Endothelial cell of umbilical vein (primary cell): ENCODE measurements around the gene MRGPRE. TPM values are rescaled to one million over a fixed set of nuclear protein-coding genes. Genes with fewer than 3 reads are reported as not detected.

ENCODE experiments used
- BruUV-seq: library from RNA; stranded (reverse); fragments of 400-500 nt; replicated peaks from 2 replicates; lab custom pipeline; 2021; lab: Mats Ljungman, UMichigan
- CTCF ChIA-PET: fragments of 300-600, 350-600 bp; sonication (Branson Sonifier 250); formaldehyde crosslinking; loops from one replicate; lab custom pipeline; 2021; ENCODE audit warnings: antibody characterized with exemption, inconsistent platforms; lab: Charles Lee
- POLR2A ChIA-PET: fragments of 300-600, 350-600 bp; sonication (Branson Sonifier 250); formaldehyde crosslinking; loops from one replicate; lab custom pipeline; 2021; ENCODE audit warnings: antibody characterized with exemption, inconsistent platforms; lab: Charles Lee
- DNase-seq: peaks from one replicate; pipeline ENCODE4 v3.0.0-alpha.2; 2011; ENCODE audit warnings: low read depth, low spot score
- FAIRE-seq: peaks from 2 replicates; lab custom pipeline; 2011; peaks lifted over from hg19 to GRCh38; lab: Jason Lieb, UNC
- H2AFZ ChIP-seq: 2 replicates; pipeline ENCODE4 v1.6.0; 2012; ENCODE audit warnings: low read depth, low read length, control low read depth, inconsistent platforms
- H3K27ac ChIP-seq: 2 replicates; pipeline ENCODE4 v1.5.1; 2011; ENCODE audit warnings: low read depth, mild to moderate bottlenecking, control low read depth, low read length, moderate library complexity; ENCODE audit not compliant: insufficient read depth
- H3K27me3 ChIP-seq, 2 experiments: 2 replicates each; pipeline versions ENCODE4 v1.6.0 to v1.6.1; 2011; ENCODE audit warnings: low read length in 2 of 2, mixed read lengths in 1 of 2; ENCODE audit not compliant: control insufficient read depth in 2 of 2, insufficient read depth in 2 of 2
- H3K36me3 ChIP-seq, 2 experiments: 2 replicates in 1 of 2; 3 replicates in 1 of 2; pipeline ENCODE4 v1.5.1; 2011; ENCODE audit warnings: low read length in 2 of 2, mild to moderate bottlenecking in 1 of 2, moderate library complexity in 1 of 2; ENCODE audit not compliant: control insufficient read depth in 2 of 2, insufficient read depth in 2 of 2; ENCODE audit errors: extremely low read depth in 1 of 2
- H3K4me1 ChIP-seq: 3 replicates; pipeline ENCODE4 v1.5.1; 2011; ENCODE audit warnings: mild to moderate bottlenecking, low read length; ENCODE audit not compliant: control insufficient read depth, insufficient read depth; ENCODE audit errors: extremely low read depth
- H3K4me2 ChIP-seq: 2 replicates; pipeline ENCODE4 v1.6.1; 2011; ENCODE audit warnings: low read length, control low read depth, mixed read lengths; ENCODE audit not compliant: insufficient read depth
- H3K4me3 ChIP-seq, 3 experiments: fragments of 200-600 bp in 1 of 3; sonication (generic), shearing (Covaris generic) in 1 of 3; replicated peaks in 1 of 3; 2 replicates each; pipeline ENCODE4 v1.5.1; 2011 to 2016; ENCODE audit warnings: control low read depth in 3 of 3, low read length in 3 of 3, mild to moderate bottlenecking in 2 of 3, inconsistent platforms in 1 of 3, low read depth in 1 of 3, moderate library complexity in 1 of 3; ENCODE audit not compliant: insufficient read depth in 1 of 3
- H3K79me2 ChIP-seq: 2 replicates; pipeline ENCODE4 v1.6.0; 2012; ENCODE audit warnings: low read length, inconsistent platforms; ENCODE audit not compliant: control insufficient read depth, insufficient read depth
- H3K9ac ChIP-seq: replicated peaks from 2 replicates; pipeline ENCODE3; 2011; ENCODE audit warnings: low read length, control low read depth; ENCODE audit not compliant: insufficient read depth; ENCODE audit errors: extremely low read depth
- H3K9me1 ChIP-seq: replicated peaks from 3 replicates; pipeline ENCODE4 v1.6.0; 2011; ENCODE audit warnings: mild to moderate bottlenecking, low read length; ENCODE audit not compliant: control insufficient read depth, insufficient read depth; ENCODE audit errors: extremely low read depth
- H3K9me3 ChIP-seq: replicated peaks from 2 replicates; pipeline ENCODE4 v1.5.1; 2012; ENCODE audit warnings: low read length, inconsistent platforms; ENCODE audit not compliant: control insufficient read depth, insufficient read depth
- H4K20me1 ChIP-seq: replicated peaks from 2 replicates; pipeline ENCODE3; 2011; ENCODE audit warnings: mild to moderate bottlenecking, low read length; ENCODE audit not compliant: control insufficient read depth, insufficient read depth; ENCODE audit errors: extremely low read depth
- CTCF ChIP-seq, 2 donors: IDR thresholded peaks; 1 replicate in 1 of 2; 2 replicates in 1 of 2; pipeline ENCODE4 v1.5.1; 2011; ENCODE audit warnings: low read length in 2 of 2, mild to moderate bottlenecking in 2 of 2, moderate library complexity in 2 of 2, control low read depth in 1 of 2, inconsistent platforms in 1 of 2, low read depth in 1 of 2; ENCODE audit not compliant: insufficient read depth in 1 of 2; ENCODE audit errors: extremely low read depth in 1 of 2
- MAX ChIP-seq: IDR thresholded peaks from 2 replicates; pipeline ENCODE4 v1.6.1; 2011; ENCODE audit not compliant: insufficient read depth, insufficient read length
- dilution Hi-C: fragments of 300-500 bp; cut with MboI; formaldehyde crosslinking; loops from one replicate; pipeline ENCODE4 v1.15.0; 2019; ENCODE audit warnings: low sequenced_read_pairs; ENCODE audit not compliant: extremely low pct_ligation_motif_present
- intact Hi-C: fragments of 100-400 bp; cut with micrococcal nuclease; formaldehyde crosslinking; loops from one replicate; pipeline ENCODE4 v1.10.0; 2022
- polyA plus RNA-seq, 4 experiments: library from polyadenylated mRNA; depleted of rRNA in 3 of 4; stranded (reverse) in 3 of 4; unstranded in 1 of 4; fragments of >200 nt; gene quantifications; 2 replicates each; pipeline versions ENCODE4 v1.2.1 to v1.2.3, GENCODE V29; 2011 to 2012; ENCODE audit warnings: missing spikeins in 1 of 4
- total RNA-seq: library from RNA; stranded (reverse); gene quantifications from 2 replicates; pipeline ENCODE4 v1.2.3, GENCODE V29; 2021

Gene MRGPRE
- total and polyA plus RNA-seq, 2 donors (not counting 3 experiments of a cell fraction or from before 2014, with no cell fraction given) = not detected

DNA sequence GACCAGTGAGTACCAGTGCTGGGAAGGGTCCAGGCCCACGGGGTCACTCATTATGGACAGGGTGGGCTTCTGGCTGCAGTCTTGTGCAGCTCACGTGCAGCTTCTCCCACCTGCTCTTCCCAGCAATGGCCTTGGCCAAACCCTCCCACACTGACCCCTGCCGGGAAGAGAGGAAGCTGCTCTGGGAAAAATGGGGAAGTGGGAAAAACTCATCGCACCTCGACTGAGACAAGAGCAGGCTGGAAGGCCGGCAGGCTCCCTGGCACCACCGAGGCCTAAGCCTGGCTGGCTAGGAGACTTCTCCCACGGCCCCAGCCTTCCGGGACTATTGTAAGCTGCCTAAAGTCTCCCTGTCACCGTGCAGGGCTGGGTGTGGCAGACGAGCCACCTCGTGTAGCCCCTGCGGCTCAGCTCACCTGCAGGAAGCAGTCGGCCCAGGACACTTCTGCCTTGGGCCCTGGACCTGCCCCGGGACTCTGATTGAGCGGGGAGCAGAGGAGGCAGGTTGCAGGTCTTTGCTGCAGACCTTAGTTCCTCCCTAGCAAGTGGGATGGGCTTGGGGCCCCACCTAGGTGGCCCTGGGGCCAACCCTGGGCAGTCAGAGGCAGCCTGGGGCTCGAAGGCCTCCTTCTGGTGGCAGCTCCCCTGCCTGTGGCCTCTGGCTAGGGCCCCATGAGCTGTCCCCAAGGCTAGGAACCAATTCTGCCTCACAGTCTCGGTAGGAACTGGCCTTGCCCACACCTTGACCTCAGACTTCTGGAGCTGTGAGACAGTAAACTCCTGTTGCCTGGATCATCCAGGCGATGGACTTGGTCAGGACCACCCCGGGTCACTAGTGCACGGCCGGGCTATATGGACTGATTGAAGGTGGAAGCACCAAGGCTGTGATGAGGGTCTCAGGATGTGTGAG lies 36.7 kb downstream of the MRGPRE start:
- no peaks in the 10 kb centered on the region for H3K4me1 ChIP-seq
- no peaks in the 10 kb centered on the region for H3K36me3 ChIP-seq
- H3K9me1 ChIP-seq = no peaks in the 10 kb centered on the region
- ChIA-PET POLR2A (no interaction called here), CTCF (interaction anchor here (0.6 to 1.9 kb wide), 22 partner anchors 9 to 213 kb away, joined by 3 to 7 read pairs (median 3); partner anchors contain the start of gene OSBPL5)
- TF ChIP-seq MAX (no peak), CTCF (IDR thresholded peaks at IDR 0.05; ENCODE audit: extremely low read depth in 1 of 2, insufficient read depth in 1 of 2, low read depth in 1 of 2, low read length in 2 of 2) (peak; percentile 36 to 52)
- H4K20me1 ChIP-seq = no peaks in the 10 kb centered on the region
- H3K9ac ChIP-seq = no peak overlapping the region
- H3K27ac ChIP-seq = no peak overlapping the region
- H3K4me3 ChIP-seq = no peak overlapping the region
- no TSS peak for BruUV-seq
- DNase-seq (peak; percentile 23), FAIRE-seq (no peak)
- dilution Hi-C loops = no loop called here
- H2AFZ ChIP-seq = no peak overlapping the region
- H3K9me3 ChIP-seq = no peaks in the 10 kb centered on the region
- no peak overlapping the region for H3K4me2 ChIP-seq
- intact Hi-C loops = loop anchor here (1.0 kb wide), 1 partner anchor 158 kb away; no protein-coding TSS in a partner anchor
- H3K27me3 ChIP-seq = no peaks in the 10 kb centered on the region
- no peaks in the 10 kb centered on the region for H3K79me2 ChIP-seq
